GM10847 (cell line): ENCODE data around the gene RAB1B.

Experiments
- POLR2A ChIP-seq: IDR thresholded peaks from 2 replicates; pipeline ENCODE4 v1.6.1; 2011; ENCODE audit not compliant: insufficient read length; ENCODE audit errors: extremely low read depth

The RAB1B gene

DNA sequence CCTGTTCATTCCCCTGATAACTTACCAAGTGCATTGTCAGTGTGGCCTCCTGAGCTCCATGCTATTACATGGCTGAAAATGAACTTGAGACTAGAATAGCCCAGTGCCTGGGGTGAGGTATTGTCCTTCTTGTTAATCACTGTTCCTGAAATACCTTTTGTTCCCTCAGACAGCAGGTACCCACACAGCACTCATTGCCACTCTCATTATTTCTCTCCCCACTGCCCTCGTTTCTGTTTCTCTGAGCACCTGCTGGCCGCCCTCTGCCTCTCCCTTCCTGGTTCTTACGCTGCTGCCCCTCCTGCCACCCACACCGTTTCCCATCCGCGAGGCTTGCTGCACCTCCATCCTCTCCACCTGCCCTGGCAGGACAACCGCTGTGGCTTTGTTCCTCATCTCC, 36.9 kb upstream of the RAB1B start:
- TF ChIP-seq POLR2A = no peak

DNA sequence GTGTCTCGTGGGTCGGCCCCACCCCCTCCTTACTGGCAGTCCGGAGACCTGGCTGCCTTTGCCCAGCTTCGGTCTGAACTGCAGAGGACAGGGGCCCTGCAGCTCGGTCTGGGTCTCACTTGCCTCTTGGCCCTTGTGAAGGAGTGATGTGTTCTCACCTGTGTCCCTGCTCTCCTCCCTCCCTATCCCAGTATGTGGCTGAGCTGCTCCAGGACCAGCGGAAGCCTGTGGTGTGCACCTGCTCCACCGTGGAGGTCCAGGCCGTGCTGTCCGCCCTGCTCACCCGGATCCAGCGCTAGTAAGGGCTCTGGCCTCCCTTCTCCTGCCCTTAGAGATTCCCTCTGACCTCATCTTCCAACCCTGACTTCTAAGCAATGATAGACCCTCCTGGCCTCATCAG, 35.7 kb upstream of the RAB1B start:
- no peak for TF ChIP-seq POLR2A

GRCh38 chr11:66233301-66233700, 35.1 kb upstream of the RAB1B start:
- no peak for TF ChIP-seq POLR2A

DNA sequence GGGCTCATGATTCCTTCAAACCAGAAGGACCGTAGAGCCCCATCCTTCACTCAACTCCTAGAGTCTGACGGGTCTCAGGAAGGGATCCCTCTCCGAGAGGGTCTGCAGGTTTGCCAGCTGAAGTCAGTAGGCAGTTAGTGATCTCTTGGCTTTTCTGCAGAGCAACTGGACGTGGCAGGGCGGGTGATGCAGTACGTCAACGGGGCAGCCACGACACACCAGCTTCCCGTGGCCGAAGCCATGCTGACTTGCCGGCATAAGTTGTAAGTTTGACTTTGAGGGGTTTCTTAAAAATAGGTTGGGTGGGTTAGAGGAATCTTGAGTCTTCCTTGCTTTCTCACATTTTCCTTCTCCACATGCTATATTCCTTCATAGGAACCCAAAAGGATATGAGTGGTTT, 33.3 kb upstream of the RAB1B start:
- no peak for TF ChIP-seq POLR2A

- TF ChIP-seq POLR2A = no peak
Measured at GRCh38 chr11:66237867-66238266, 30.6 kb upstream of the RAB1B start.

- no peak for TF ChIP-seq POLR2A
Measured at GRCh38 chr11:66238786-66239413, 29.5 kb upstream of the RAB1B start.

- no peak for TF ChIP-seq POLR2A
Measured at GRCh38 chr11:66239511-66239910, 28.9 kb upstream of the RAB1B start.

- no peak for TF ChIP-seq POLR2A
Measured at GRCh38 chr11:66239998-66240780, 28.2 kb upstream of the RAB1B start.

DNA sequence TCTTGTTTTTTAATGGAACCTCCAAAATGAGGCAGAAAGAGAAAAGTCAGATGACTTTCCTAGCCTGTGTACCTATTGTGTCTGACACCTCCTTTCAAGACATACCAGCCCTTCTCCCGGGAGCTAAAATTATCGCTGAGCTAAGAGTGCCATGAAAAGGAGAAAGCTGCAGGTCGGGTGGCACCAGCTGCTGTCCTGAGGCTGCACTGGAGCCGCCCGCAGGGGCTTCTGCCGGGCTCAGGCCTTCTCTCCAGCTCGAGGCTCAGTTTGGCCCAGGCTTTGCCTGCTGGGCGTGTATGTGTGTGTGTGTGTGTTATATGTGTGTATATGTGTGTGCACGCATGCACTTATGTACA, 27.7 kb upstream of the RAB1B start:
- TF ChIP-seq POLR2A = no peak

DNA sequence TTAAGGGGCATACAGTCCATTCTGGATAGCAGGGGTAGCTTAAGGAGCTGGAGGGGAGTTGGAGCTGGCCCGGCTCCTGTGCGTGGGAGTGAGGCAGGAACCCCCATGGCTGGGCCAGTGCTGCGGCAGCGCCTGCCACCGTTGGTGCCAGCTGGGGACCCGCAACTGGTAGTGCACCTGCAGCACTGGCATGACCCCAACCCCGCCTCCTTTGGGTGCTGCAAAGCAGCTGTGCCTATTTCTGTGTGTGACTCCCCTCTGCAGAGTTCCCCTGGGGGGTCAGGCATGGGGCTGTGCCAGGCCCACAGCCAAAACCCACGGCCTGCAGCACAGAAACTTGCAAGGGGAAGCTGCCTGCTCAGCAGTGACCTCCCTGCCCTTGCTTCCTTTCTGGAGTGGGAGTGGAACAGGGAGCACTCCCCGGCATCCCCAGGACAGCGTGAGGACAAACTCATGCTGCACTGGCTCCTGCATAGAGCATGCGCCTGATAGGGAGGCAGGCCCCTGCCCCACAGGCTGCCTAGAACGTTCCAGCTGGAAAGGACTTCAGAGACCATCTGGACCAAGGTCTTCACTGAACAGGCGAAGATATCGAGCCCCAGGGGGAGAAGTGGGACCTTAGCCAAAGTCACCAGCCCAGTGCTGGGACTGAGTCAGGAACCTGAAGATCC, 26.2 kb upstream of the RAB1B start:
- TF ChIP-seq POLR2A = no peak

DNA sequence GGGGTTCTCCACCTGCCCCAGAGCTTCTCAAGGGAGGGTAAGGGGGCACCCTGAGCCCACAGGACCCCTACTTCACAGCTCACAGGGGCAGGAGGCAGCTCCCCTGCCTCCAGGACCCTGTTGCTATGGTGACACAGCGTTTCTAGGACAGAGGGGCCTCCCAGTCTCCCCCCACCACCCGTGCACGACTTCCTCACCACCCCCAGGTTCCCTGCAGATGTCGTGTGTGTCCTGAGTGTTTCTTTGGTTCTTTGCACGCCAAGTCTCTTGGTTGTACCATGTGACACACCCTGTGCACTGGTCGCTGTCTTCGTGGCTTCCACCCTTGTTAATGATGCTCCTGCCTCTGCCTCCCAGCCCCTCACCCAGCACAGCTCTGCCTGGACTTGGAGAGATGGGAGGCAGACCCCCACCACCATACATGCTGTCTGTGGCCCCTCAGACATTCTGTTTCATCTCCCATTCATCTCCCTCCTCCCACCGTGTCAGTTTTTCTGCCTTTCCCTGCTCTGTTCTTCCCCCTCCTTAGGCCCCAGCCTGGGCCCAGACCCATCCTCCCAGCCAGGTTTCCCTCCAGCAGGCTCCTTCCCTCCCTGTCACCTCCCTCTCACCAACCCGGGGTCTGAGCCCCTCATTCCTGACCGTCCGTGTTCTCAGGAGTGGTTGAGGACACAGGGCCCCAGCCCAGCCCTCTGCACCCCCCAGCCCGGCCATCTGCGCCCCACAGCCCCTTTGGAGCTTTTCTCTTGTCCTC, 24.5 kb upstream of the RAB1B start:
- TF ChIP-seq POLR2A = no peak

DNA sequence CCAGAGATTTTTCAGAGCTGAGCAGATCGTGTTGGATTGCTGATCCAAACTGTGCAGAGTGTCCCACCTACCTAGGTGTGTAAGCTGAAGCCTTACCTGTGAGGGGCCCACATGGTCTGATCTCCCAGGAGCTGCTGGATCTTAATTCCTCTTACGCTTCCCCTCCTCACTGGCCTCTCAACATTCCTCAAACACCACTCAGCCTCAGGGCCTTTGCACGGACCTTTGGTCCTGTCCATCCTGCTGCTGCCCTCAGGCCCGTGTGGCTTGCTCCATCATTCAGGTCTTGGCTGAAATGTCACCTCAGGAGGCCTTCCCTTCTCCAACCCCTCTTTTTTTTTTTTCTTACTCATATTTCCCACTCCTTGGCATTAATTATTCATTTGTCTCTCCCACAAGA, 21.1 kb upstream of the RAB1B start:
- TF ChIP-seq POLR2A = no peak

DNA sequence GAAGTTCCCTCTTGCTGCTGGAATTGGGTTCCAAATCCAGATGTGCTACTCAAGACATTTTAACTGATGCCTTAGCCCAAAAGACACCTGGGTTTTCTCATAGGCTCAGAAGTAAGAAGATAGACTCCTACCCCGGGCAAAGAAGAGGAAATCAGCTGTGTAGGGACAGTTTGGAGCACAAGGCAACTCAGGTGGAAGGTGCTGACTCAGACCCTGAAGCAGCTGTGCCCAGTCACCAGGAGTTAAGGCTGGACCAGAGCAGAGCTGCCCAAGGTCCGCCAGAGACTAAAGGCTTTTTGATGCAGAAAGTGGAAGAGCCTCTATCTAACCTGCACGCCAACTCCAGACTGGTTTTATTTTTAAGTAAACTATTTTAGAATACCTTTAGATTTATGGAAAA, 20.6 kb upstream of the RAB1B start:
- TF ChIP-seq POLR2A = no peak

DNA sequence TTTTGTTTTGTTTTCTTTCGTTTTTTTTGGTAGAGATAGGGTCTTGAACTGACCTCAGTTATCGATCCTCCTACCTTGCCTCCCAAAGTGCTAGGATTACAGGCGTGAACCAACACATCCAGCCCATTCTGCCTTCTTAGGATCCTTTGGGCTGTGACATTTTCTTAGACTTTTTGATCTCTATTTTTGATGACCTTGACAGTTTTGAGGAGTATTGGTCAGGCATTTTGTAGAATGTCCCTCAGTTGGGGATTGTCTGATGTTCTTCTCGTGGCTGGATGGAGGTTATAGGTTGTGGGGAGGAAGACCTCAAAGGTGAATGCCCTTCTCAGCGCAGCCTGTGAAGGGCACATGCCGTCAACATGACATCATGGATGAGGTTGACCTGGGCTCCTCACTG, 19.5 kb upstream of the RAB1B start:
- no peak for TF ChIP-seq POLR2A

DNA sequence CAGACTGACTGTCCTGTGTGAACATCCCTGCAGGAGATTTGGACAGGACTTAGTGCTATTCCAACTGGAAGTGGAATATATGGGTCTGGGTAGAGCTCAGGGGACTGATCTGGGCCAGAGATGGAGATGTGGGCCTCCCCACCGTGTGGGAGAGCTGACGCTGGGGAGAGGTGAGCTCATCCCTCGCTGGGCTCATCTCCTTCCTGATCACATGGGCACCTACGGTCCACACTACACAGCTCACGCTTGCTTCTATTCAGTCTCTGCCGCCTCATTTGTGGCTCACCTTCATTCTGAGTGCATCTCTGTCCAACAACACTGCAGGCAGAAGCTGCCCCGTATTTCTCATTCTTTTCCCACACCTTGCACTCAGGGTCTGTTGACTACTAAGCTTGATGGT, 16.6 kb upstream of the RAB1B start:
- no peak for TF ChIP-seq POLR2A

- TF ChIP-seq POLR2A = no peak
Measured at GRCh38 chr11:66258473-66258893, 10.0 kb upstream of the RAB1B start.
